ENCODE measurements around the gene LRRIQ1.
"Not testable (repeated sequence)": the region's sequence is repeated elsewhere in the genome, so short reads cannot be mapped to it uniquely, and the experiment has no call there.

The LRRIQ1 gene

DNA sequence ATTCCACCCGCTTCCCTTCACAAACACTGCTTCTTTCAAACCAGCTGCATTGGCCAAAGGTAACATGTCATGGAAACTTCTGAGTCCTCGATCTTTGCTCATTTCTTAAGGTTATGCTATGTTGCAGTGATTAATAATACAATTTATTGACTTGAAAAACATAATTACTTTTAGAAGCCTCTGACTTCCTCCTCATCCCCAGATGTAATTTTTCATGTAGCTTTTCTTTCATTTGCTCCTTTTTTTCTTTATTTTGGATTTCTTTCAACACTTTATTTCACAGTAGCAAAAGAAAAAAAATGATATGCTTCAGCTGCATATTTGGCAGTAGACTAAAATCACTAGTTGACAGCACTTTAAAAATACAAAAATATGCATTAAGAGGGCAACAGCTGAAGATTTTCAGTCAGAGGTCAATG is 116.2 kb downstream of the LRRIQ1 start:
- Histone ChIP-seq H3K4me3 (ENCODE audit: low read depth in 1 of 2, low read length in 2 of 2) (no peak overlapping the region), H3K9me3 (ENCODE audit: control insufficient read depth in 1 of 2, low read length in 2 of 2) (no peaks in the 10 kb centered on the region), H3K27me3 (ENCODE audit: low read depth, low read length) (no peaks in the 10 kb centered on the region), H3K4me1 (ENCODE audit: control insufficient read depth in 1 of 2, insufficient read depth in 2 of 2, low read length in 2 of 2) (no peaks in the 10 kb centered on the region), H3K27ac (ENCODE audit: low read length) (no peak overlapping the region), H3K36me3 (ENCODE audit: control insufficient read depth in 1 of 2, insufficient read depth in 2 of 2, low read length in 2 of 2) (no peaks in the 10 kb centered on the region)

- H3K4me3 ChIP-seq (ENCODE audit: low read depth in 1 of 2, low read length in 2 of 2) = no peak overlapping the region
- H3K36me3 ChIP-seq (ENCODE audit: control insufficient read depth in 1 of 2, insufficient read depth in 2 of 2, low read length in 2 of 2) = no peaks in the 10 kb centered on the region
- H3K27ac ChIP-seq (ENCODE audit: low read length) = no peak overlapping the region
- no peaks in the 10 kb centered on the region for H3K9me3 ChIP-seq (ENCODE audit: control insufficient read depth in 1 of 2, low read length in 2 of 2)
- no peaks in the 10 kb centered on the region for H3K27me3 ChIP-seq (ENCODE audit: low read depth, low read length)
- no peaks in the 10 kb centered on the region for H3K4me1 ChIP-seq (ENCODE audit: control insufficient read depth in 1 of 2, insufficient read depth in 2 of 2, low read length in 2 of 2)
Measured at GRCh38 chr12:85155791-85156190, 119.6 kb downstream of the LRRIQ1 start.

DNA sequence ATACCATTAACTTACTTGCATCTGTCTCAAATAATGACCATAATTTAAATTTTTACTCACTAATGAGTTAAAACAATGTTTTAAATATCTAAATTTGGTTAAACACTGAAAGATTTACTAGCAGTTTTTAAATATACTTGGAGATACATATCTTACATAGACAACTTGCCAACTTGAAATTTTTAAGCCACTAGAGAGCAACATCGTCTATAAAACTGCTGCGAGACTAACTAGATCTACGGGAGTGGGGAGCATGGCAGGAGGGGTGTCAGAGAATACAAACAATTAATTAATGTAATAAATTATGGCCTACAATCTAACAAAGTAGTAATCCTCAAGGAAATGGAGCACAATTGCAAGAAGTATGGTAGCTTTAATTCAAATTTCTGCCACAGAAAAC is 120.4 kb downstream of the LRRIQ1 start:
- H3K27me3 ChIP-seq (ENCODE audit: low read depth, low read length) = no peaks in the 10 kb centered on the region
- no peak overlapping the region for H3K27ac ChIP-seq (ENCODE audit: low read length)
- H3K4me1 ChIP-seq (ENCODE audit: control insufficient read depth in 1 of 2, insufficient read depth in 2 of 2, low read length in 2 of 2) = no peaks in the 10 kb centered on the region
- H3K4me3 ChIP-seq (ENCODE audit: low read depth in 1 of 2, low read length in 2 of 2) = no peak overlapping the region
- H3K9me3 ChIP-seq (ENCODE audit: control insufficient read depth in 1 of 2, low read length in 2 of 2) = no peaks in the 10 kb centered on the region
- H3K36me3 ChIP-seq (ENCODE audit: control insufficient read depth in 1 of 2, insufficient read depth in 2 of 2, low read length in 2 of 2) = no peaks in the 10 kb centered on the region

GRCh38 chr12:85157035-85157603 is 121.0 kb downstream of the LRRIQ1 start:
- H3K27ac ChIP-seq (ENCODE audit: low read length) = no peak overlapping the region
- no peak overlapping the region for H3K4me3 ChIP-seq (ENCODE audit: low read depth in 1 of 2, low read length in 2 of 2)
- no peaks in the 10 kb centered on the region for H3K9me3 ChIP-seq (ENCODE audit: control insufficient read depth in 1 of 2, low read length in 2 of 2)
- H3K27me3 ChIP-seq (ENCODE audit: low read depth, low read length) = no peaks in the 10 kb centered on the region
- no peaks in the 10 kb centered on the region for H3K4me1 ChIP-seq (ENCODE audit: control insufficient read depth in 1 of 2, insufficient read depth in 2 of 2, low read length in 2 of 2)
- H3K36me3 ChIP-seq (ENCODE audit: control insufficient read depth in 1 of 2, insufficient read depth in 2 of 2, low read length in 2 of 2) = no peaks in the 10 kb centered on the region

GRCh38 chr12:85163752-85164321 is 127.7 kb downstream of the LRRIQ1 start:
- H3K4me1 ChIP-seq (ENCODE audit: control insufficient read depth in 1 of 2, insufficient read depth in 2 of 2, low read length in 2 of 2) = no peaks in the 10 kb centered on the region
- no peak overlapping the region for H3K27ac ChIP-seq (ENCODE audit: low read length)
- no peaks in the 10 kb centered on the region for H3K36me3 ChIP-seq (ENCODE audit: control insufficient read depth in 1 of 2, insufficient read depth in 2 of 2, low read length in 2 of 2)
- no peaks in the 10 kb centered on the region for H3K9me3 ChIP-seq (ENCODE audit: control insufficient read depth in 1 of 2, low read length in 2 of 2)
- no peak overlapping the region for H3K4me3 ChIP-seq (ENCODE audit: low read depth in 1 of 2, low read length in 2 of 2)
- no peaks in the 10 kb centered on the region for H3K27me3 ChIP-seq (ENCODE audit: low read depth, low read length)

- no peaks in the 10 kb centered on the region for H3K4me1 ChIP-seq (ENCODE audit: control insufficient read depth in 1 of 2, insufficient read depth in 2 of 2, low read length in 2 of 2)
- no peaks in the 10 kb centered on the region for H3K9me3 ChIP-seq (ENCODE audit: control insufficient read depth in 1 of 2, low read length in 2 of 2)
- no peak overlapping the region for H3K27ac ChIP-seq (ENCODE audit: low read length)
- H3K36me3 ChIP-seq (ENCODE audit: control insufficient read depth in 1 of 2, insufficient read depth in 2 of 2, low read length in 2 of 2) = no peaks in the 10 kb centered on the region
- H3K27me3 ChIP-seq (ENCODE audit: low read depth, low read length) = no peaks in the 10 kb centered on the region
- H3K4me3 ChIP-seq (ENCODE audit: low read depth in 1 of 2, low read length in 2 of 2) = no peak overlapping the region
Measured at GRCh38 chr12:85179680-85180270, 143.6 kb downstream of the LRRIQ1 start.

- no peaks in the 10 kb centered on the region for H3K27me3 ChIP-seq (ENCODE audit: low read depth, low read length)
- no peaks in the 10 kb centered on the region for H3K9me3 ChIP-seq (ENCODE audit: control insufficient read depth in 1 of 2, low read length in 2 of 2)
- H3K4me3 ChIP-seq (ENCODE audit: low read depth in 1 of 2, low read length in 2 of 2) = no peak overlapping the region
- no peaks in the 10 kb centered on the region for H3K4me1 ChIP-seq (ENCODE audit: control insufficient read depth in 1 of 2, insufficient read depth in 2 of 2, low read length in 2 of 2)
- no peak overlapping the region for H3K27ac ChIP-seq (ENCODE audit: low read length)
- H3K36me3 ChIP-seq (ENCODE audit: control insufficient read depth in 1 of 2, insufficient read depth in 2 of 2, low read length in 2 of 2) = no peaks in the 10 kb centered on the region
Measured at GRCh38 chr12:85182699-85183098, 146.5 kb downstream of the LRRIQ1 start.

DNA sequence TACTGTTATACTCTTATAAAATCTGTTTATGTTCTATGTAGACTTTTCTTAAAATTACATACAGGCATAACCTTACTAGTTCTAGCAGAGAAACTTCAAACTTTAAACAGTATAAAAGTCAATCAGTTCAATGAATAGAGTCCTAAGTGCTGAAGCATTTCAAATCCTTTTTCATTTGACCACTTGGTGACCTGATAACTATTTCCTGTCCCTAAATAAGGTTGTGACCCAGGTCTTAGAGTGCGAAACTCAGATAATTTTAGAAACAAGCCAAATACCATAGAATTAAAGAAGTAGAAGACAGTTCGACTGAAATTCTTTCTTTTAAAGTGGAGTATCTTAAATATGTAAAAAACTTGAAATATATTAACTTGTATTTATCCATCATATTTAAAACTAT is 147.7 kb downstream of the LRRIQ1 start:
- H3K4me3 ChIP-seq (ENCODE audit: low read depth in 1 of 2, low read length in 2 of 2) = no peak overlapping the region
- no peaks in the 10 kb centered on the region for H3K36me3 ChIP-seq (ENCODE audit: control insufficient read depth in 1 of 2, insufficient read depth in 2 of 2, low read length in 2 of 2)
- no peaks in the 10 kb centered on the region for H3K9me3 ChIP-seq (ENCODE audit: control insufficient read depth in 1 of 2, low read length in 2 of 2)
- no peaks in the 10 kb centered on the region for H3K27me3 ChIP-seq (ENCODE audit: low read depth, low read length)
- H3K4me1 ChIP-seq (ENCODE audit: control insufficient read depth in 1 of 2, insufficient read depth in 2 of 2, low read length in 2 of 2) = no peaks in the 10 kb centered on the region
- H3K27ac ChIP-seq (ENCODE audit: low read length) = no peak overlapping the region

- Histone ChIP-seq H3K4me1 (ENCODE audit: control insufficient read depth in 1 of 2, insufficient read depth in 2 of 2, low read length in 2 of 2) (no peaks in the 10 kb centered on the region), H3K27ac (ENCODE audit: low read length) (no peak overlapping the region), H3K9me3 (ENCODE audit: control insufficient read depth in 1 of 2, low read length in 2 of 2) (no peaks in the 10 kb centered on the region), H3K4me3 (ENCODE audit: low read depth in 1 of 2, low read length in 2 of 2) (no peak overlapping the region), H3K36me3 (ENCODE audit: control insufficient read depth in 1 of 2, insufficient read depth in 2 of 2, low read length in 2 of 2) (no peaks in the 10 kb centered on the region), H3K27me3 (ENCODE audit: low read depth, low read length) (no peaks in the 10 kb centered on the region)
Measured at GRCh38 chr12:85186236-85186635, 150.1 kb downstream of the LRRIQ1 start.

DNA sequence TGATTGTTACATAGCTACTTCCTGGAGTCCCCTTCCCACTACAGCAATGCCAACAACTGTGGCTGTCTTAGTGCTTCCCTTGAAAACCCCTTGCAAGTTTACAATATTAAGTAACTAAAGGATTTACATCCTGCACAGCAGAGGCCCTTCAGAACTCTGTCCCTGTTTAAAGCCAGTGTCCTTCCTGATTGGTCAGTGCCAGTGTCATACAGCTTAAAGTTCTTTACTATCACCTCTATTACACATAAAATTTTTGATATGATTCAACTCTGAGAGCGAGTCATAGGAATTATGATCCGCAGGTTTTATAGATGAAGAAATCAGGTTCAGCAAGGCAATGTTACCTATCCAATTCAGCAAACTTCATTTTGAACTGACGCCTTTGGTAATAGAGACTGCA is 152.5 kb downstream of the LRRIQ1 start:
- Histone ChIP-seq H3K4me1 (ENCODE audit: control insufficient read depth in 1 of 2, insufficient read depth in 2 of 2, low read length in 2 of 2) (no peaks in the 10 kb centered on the region), H3K27me3 (ENCODE audit: low read depth, low read length) (no peaks in the 10 kb centered on the region), H3K36me3 (ENCODE audit: control insufficient read depth in 1 of 2, insufficient read depth in 2 of 2, low read length in 2 of 2) (no peaks in the 10 kb centered on the region), H3K4me3 (ENCODE audit: low read depth in 1 of 2, low read length in 2 of 2) (no peak overlapping the region), H3K9me3 (ENCODE audit: control insufficient read depth in 1 of 2, low read length in 2 of 2) (no peaks in the 10 kb centered on the region), H3K27ac (ENCODE audit: low read length) (no peak overlapping the region)

DNA sequence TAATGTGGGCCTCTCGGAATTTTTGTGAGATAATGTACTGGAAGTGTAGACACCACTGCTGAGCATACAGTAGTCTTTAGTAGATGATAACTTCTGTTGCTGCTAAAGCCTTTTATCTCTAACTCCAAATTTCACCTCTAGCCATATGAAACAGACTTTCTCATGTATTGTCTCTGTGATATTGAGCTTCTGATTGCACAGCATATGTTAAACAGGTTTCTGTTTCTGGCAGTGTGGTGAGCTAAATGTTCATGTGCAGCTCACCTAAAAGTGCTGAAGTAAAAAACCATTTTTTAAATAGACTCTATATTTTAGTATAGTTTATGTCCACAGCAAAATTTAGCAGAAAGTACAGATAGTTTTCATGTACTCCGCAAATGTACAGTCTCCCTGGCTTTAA is 154.6 kb downstream of the LRRIQ1 start:
- Histone ChIP-seq H3K4me3 (ENCODE audit: low read depth in 1 of 2, low read length in 2 of 2) (no peak overlapping the region), H3K27me3 (ENCODE audit: low read depth, low read length) (no peaks in the 10 kb centered on the region), H3K36me3 (ENCODE audit: control insufficient read depth in 1 of 2, insufficient read depth in 2 of 2, low read length in 2 of 2) (no peaks in the 10 kb centered on the region), H3K27ac (ENCODE audit: low read length) (no peak overlapping the region), H3K4me1 (ENCODE audit: control insufficient read depth in 1 of 2, insufficient read depth in 2 of 2, low read length in 2 of 2) (no peaks in the 10 kb centered on the region), H3K9me3 (ENCODE audit: control insufficient read depth in 1 of 2, low read length in 2 of 2) (no peaks in the 10 kb centered on the region)

GRCh38 chr12:85203809-85204208 is 167.7 kb downstream of the LRRIQ1 start:
- not testable (repeated sequence) for H3K36me3 ChIP-seq (ENCODE audit: control insufficient read depth in 1 of 2, insufficient read depth in 2 of 2, low read length in 2 of 2); H3K4me1 ChIP-seq (ENCODE audit: control insufficient read depth in 1 of 2, insufficient read depth in 2 of 2, low read length in 2 of 2); H3K27me3 ChIP-seq (ENCODE audit: low read depth, low read length); H3K27ac ChIP-seq (ENCODE audit: low read length); H3K9me3 ChIP-seq (ENCODE audit: control insufficient read depth in 1 of 2, low read length in 2 of 2); H3K4me3 ChIP-seq (ENCODE audit: low read depth in 1 of 2, low read length in 2 of 2)
